GM10847 (cell line): ENCODE data around the gene PAX5.

Experiments used
- POLR2A ChIP-seq: IDR thresholded peaks from 2 replicates; pipeline ENCODE4 v1.6.1; 2011; ENCODE audit not compliant: insufficient read length; ENCODE audit errors: extremely low read depth

Gene PAX5

DNA sequence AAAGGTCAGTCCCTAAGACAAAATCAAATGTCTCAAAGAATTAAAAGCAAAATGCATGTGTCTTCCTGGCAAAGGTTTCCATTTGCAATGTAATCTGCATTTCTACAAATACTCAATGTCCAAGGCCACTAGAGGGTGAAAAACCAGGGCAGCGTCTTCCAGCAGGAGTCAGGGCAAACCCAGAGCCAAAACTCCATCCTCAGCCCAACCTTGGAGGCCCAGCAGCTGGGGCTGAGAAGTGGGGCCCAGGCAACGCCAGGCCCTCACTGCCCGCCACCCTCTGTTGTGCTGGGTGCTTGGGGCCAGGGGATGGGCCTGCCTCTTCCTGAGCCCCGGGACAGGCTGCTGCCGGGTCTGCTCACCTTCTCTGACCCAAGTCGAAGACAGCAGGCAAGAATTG lies 200.1 kb downstream of the PAX5 start:
- TF ChIP-seq POLR2A, result no peak

- TF ChIP-seq POLR2A, result no peak
Observed at GRCh38 chr9:36832164-36832795, 201.8 kb downstream of the PAX5 start.

DNA sequence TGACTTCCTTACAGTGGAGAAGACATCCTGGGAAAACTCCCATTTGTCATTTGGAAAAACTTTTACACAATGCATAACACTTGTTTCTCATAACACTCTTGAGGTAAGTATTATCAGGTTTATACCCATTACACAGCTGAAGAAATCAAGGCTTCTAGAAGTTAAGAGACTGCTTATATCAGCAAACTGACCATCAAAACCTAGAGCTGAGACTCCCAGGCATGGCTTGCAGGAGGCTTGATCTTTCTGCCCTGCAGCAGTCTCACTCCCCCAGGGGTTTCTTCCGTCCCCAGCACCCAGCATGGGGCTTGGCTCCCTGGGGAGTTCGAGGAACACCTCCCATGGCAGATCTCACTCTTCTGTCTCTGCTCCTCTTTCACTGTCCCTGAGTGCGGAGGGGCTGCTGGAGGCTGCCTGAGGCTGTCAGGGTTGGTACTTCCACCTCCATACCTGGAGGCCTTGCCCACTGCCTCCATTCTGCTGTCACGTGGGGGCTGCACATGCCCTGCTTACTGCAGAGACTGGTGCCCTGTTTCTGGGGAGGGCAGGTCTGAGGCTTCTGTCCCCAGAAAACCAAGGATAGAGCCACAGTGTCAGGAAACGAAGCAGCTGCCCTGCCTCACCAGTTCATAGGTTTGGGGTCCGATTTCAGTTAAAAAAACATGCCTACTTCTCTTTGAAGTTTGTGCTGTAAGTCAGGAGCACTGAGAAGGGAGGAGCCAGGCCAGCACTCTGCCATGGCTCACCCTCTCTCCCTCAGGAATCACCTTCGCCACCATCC lies 202.5 kb downstream of the PAX5 start:
- TF ChIP-seq POLR2A, result no peak

- no peak for TF ChIP-seq POLR2A
Observed at GRCh38 chr9:36828611-36829013, 205.5 kb downstream of the PAX5 start.

- TF ChIP-seq POLR2A, result no peak
Observed at GRCh38 chr9:36827593-36827992, 206.5 kb downstream of the PAX5 start.

- no peak for TF ChIP-seq POLR2A
Observed at GRCh38 chr9:36826581-36826980, 207.5 kb downstream of the PAX5 start.

- no peak for TF ChIP-seq POLR2A
Observed at GRCh38 chr9:36825179-36825578, 208.9 kb downstream of the PAX5 start.

DNA sequence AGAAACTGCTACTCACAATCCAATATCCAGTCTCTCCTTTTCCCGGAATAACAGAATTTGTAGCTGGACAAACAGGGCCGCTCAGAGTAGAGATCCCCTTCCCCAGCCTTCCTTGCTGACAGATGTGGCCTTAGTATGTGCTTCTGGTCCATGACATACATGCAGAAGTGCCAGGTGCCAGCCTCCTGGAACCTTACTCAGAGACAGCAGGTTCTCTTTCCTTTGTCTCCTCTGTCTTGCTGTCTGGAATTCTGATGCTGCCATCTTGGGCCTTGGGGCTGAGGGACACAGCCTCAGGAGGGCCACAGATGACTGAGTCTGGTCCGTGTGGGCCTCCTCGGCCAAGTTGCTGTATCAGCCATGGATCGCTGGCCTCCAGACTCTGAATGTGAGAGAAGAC lies 210.1 kb downstream of the PAX5 start:
- no peak for TF ChIP-seq POLR2A

GRCh38 chr9:36823466-36823865 lies 210.6 kb downstream of the PAX5 start:
- TF ChIP-seq POLR2A, result no peak

GRCh38 chr9:36822201-36822600 lies 211.9 kb downstream of the PAX5 start:
- no peak for TF ChIP-seq POLR2A

- TF ChIP-seq POLR2A, result no peak
Observed at GRCh38 chr9:36820392-36820861, 213.6 kb downstream of the PAX5 start.

GRCh38 chr9:36818965-36819870 lies 214.8 kb downstream of the PAX5 start:
- no peak for TF ChIP-seq POLR2A

DNA sequence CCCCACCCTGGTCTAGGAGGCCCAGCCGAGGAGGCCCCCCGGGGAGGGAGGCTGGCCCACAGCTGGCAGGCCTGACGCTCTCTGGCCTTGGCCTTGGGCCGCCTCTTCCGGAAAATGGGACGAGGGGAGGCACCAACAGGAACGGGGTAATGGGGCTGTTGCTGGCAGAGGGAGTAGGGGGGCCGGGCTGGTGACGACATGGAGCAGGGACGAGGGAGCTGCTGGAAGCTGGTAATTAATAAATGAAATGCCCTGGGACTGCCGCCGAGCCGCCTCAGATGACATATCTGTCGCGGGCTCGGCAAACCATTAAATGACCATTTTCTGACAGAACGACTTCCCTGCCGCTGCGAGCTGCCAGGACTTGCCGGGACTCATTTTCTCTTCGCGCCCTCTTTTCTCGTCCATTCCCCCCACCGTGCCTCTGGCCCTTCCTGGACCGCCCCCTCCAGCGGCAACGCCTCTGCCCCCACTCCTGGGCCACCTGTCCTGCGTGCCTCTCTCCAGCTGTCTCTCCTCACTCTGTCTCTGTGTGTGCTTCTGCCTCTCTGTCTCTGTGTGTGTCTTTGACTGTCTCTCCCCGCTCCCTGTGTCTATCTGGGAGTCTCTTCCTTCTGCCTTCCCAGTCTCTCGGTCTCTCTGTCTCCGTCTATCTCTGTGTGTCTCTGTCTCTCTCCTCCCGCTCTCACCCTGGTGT lies 215.7 kb downstream of the PAX5 start:
- no peak for TF ChIP-seq POLR2A

GRCh38 chr9:36817160-36817834 lies 216.8 kb downstream of the PAX5 start:
- no peak for TF ChIP-seq POLR2A
